Keratinocyte (primary cell): ENCODE data around the gene SSPN. TPM values are rescaled to one million over a fixed set of nuclear protein-coding genes. Genes with fewer than 3 reads are reported as not detected.
A peak's percentile ranks its signal among the peaks of the same experiment; 100 is the strongest.

ENCODE experiments used
- DNase-seq: peaks from one replicate; pipeline ENCODE4 v3.0.0-alpha.2; 2011; ENCODE audit warnings: low read depth, missing footprints, low spot score
- FAIRE-seq: peaks from 2 replicates; lab custom pipeline; 2011; peaks lifted over from hg19 to GRCh38; lab: Jason Lieb, UNC
- H2AFZ ChIP-seq: 2 replicates; pipeline ENCODE4 v1.6.0; 2012; ENCODE audit warnings: low read length, control low read depth, inconsistent platforms; ENCODE audit not compliant: control insufficient read depth
- H3K27ac ChIP-seq: 2 replicates; pipeline ENCODE4 v1.5.1; 2011; ENCODE audit warnings: low read length; ENCODE audit not compliant: control insufficient read depth, insufficient read depth
- H3K27me3 ChIP-seq: 3 replicates; pipeline ENCODE4 v1.6.0; 2011; ENCODE audit warnings: low read length; ENCODE audit not compliant: control insufficient read depth, insufficient read depth; ENCODE audit errors: extremely low read depth
- H3K36me3 ChIP-seq, 2 experiments: 2 replicates in 1 of 2; 3 replicates in 1 of 2; pipeline ENCODE4 v1.5.1; 2011; ENCODE audit warnings: low read length in 2 of 2, mild to moderate bottlenecking in 1 of 2; ENCODE audit not compliant: control insufficient read depth in 2 of 2, insufficient read depth in 2 of 2; ENCODE audit errors: extremely low read depth in 1 of 2
- H3K4me1 ChIP-seq: 3 replicates; pipeline ENCODE4 v1.5.1; 2011; ENCODE audit warnings: low read length; ENCODE audit not compliant: control insufficient read depth, insufficient read depth; ENCODE audit errors: extremely low read depth
- H3K4me2 ChIP-seq: 3 replicates; pipeline ENCODE4 v1.6.0; 2011; ENCODE audit warnings: low read depth, low read length; ENCODE audit not compliant: control insufficient read depth, insufficient read depth; ENCODE audit errors: extremely low read depth
- H3K4me3 ChIP-seq, 3 experiments: fragments of 200-600 bp in 1 of 3; sonication (generic) in 1 of 3; 2 replicates in 2 of 3; 3 replicates in 1 of 3; pipeline ENCODE4 v1.5.1; 2011 to 2016; ENCODE audit warnings: low read length in 3 of 3, mild to moderate bottlenecking in 3 of 3, control low read depth in 2 of 3, inconsistent platforms in 1 of 3, low read depth in 1 of 3, mixed read lengths in 1 of 3, mixed run types in 1 of 3, moderate library complexity in 1 of 3; ENCODE audit not compliant: control insufficient read depth in 2 of 3, insufficient read depth in 2 of 3; ENCODE audit errors: extremely low read depth in 1 of 3
- H3K79me2 ChIP-seq: 2 replicates; pipeline ENCODE4 v1.6.0; 2012; ENCODE audit warnings: low read length; ENCODE audit not compliant: control insufficient read depth, insufficient read depth
- H3K9ac ChIP-seq: 3 replicates; pipeline ENCODE4 v1.6.0; 2011; ENCODE audit warnings: low read length; ENCODE audit not compliant: control insufficient read depth, insufficient read depth; ENCODE audit errors: extremely low read depth
- H3K9me1 ChIP-seq: 3 replicates; pipeline ENCODE4 v1.6.0; 2011; ENCODE audit warnings: low read length; ENCODE audit not compliant: control insufficient read depth, insufficient read depth; ENCODE audit errors: extremely low read depth
- H3K9me3 ChIP-seq: 2 replicates; pipeline ENCODE4 v1.5.1; 2012; ENCODE audit warnings: low read depth, low read length; ENCODE audit not compliant: control insufficient read depth
- H4K20me1 ChIP-seq: 3 replicates; pipeline ENCODE4 v1.6.0; 2011; ENCODE audit warnings: low read length; ENCODE audit not compliant: control insufficient read depth, insufficient read depth; ENCODE audit errors: extremely low read depth
- CTCF ChIP-seq, 3 experiments: IDR thresholded peaks in 1 of 3; conservative IDR thresholded peaks in 1 of 3; optimal IDR thresholded peaks in 1 of 3; 2 replicates in 2 of 3; 3 replicates in 1 of 3; pipeline versions ENCODE3 to v1.5.1; 2011; ENCODE audit warnings: low read length in 3 of 3, mild to moderate bottlenecking in 3 of 3, moderate library complexity in 2 of 3, control low read depth in 1 of 3, inconsistent platforms in 1 of 3; ENCODE audit not compliant: insufficient read depth in 2 of 3; ENCODE audit errors: extremely low read depth in 1 of 3
- EZH2 ChIP-seq: IDR thresholded peaks from one replicate; pipeline ENCODE4 v1.6.1; 2012; ENCODE audit warnings: inconsistent platforms, mild to moderate bottlenecking, low read length, moderate library complexity
- dilution Hi-C: fragments of 300-500 bp; cut with MboI; formaldehyde crosslinking; loops from one replicate; pipeline ENCODE4 v1.7.0; 2020; ENCODE audit warnings: low sequenced_read_pairs; ENCODE audit not compliant: extremely low pct_ligation_motif_present
- polyA plus RNA-seq, 5 experiments: library from polyadenylated mRNA; depleted of rRNA in 3 of 5; stranded (reverse) in 3 of 5; stranded (forward) in 1 of 5; unstranded in 1 of 5; fragments of >200 nt; gene quantifications; 1 replicate in 1 of 5; 2 replicates in 3 of 5; 3 replicates in 1 of 5; pipeline versions ENCODE4 v1.2.1 to v1.2.3, GENCODE V29; 2011 to 2012; ENCODE audit warnings: missing spikeins in 2 of 5, low read depth in 1 of 5, low replicate concordance in 1 of 5

The SSPN gene
- polyA plus RNA-seq, 1 donor (not counting 4 experiments of a cell fraction or from before 2014, with no cell fraction given) = 1.0 TPM

DNA sequence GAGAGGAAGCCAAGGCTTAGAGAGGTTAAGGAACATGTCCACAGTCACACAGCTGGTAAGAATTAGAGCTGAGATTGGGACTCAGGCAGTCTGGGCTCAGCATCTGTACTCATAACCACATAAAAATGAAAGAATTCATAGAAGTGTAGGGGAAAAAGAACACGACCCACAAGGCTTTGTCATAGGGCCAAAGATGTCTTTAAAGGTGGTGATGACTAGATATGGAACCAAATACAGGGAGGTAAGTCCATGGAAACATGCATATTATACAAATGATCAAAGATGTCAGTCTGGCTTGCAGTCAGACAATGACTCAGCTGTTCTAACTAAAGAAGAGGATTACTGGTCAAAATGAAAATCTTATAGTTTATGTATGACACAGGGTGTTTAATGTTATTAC, 7.2 kb upstream of the SSPN start:
- TF ChIP-seq EZH2 = no peak
- TF ChIP-seq CTCF (optimal IDR thresholded peaks at IDR 0.05 in 1 of 3, IDR thresholded peaks at IDR 0.05 in 1 of 3, conservative IDR thresholded peaks at IDR 0.05 in 1 of 3; ENCODE audit: extremely low read depth in 1 of 3, insufficient read depth in 2 of 3, low read length in 3 of 3) = no peak
- Histone ChIP-seq H2AFZ (no peak overlapping the region), H3K9me1 (no peaks in the 10 kb centered on the region), H4K20me1 (no peaks in the 10 kb centered on the region), H3K4me3 (no peak overlapping the region), H3K27me3 (no peaks in the 10 kb centered on the region), H3K36me3 (no peaks in the 10 kb centered on the region), H3K4me2 (peak overlapping the region; percentile 33), H3K79me2 (no peaks in the 10 kb centered on the region), H3K9me3 (no peaks in the 10 kb centered on the region), H3K27ac (no peak overlapping the region), H3K9ac (no peak overlapping the region), H3K4me1 (peaks cover 36% of the 10 kb centered on the region)
- FAIRE-seq = peak; percentile 76
- dilution Hi-C loops = no loop called here
- no peak for DNase-seq

DNA sequence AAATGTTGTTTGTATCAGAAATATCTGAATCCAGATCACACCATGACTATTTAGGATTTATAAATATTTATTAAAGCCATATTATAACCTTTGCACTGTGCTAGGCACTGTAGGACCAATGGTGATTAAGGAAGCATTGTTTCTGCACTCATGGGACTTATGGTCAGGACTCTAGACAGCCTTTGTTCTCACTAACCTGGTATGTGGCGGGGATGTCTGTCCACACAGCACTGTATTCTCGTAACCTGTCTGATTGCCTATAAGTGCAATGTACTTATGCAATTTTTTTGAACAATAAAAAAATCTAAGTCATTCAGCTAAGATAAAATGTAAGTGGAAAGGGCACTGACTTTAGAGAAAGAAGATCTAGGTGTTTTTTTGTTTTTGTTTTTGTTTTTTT, 6.7 kb upstream of the SSPN start:
- H3K27ac ChIP-seq = no peak overlapping the region
- DNase-seq = no peak

More for the DNA sequence above, 6.7 kb upstream of the SSPN start:
- Histone ChIP-seq H3K4me2 (no peak overlapping the region), H3K4me3 (no peak overlapping the region), H3K4me1 (peaks cover 36% of the 10 kb centered on the region), H2AFZ (no peak overlapping the region), H3K27me3 (no peaks in the 10 kb centered on the region), H3K9me3 (no peaks in the 10 kb centered on the region), H3K9ac (no peak overlapping the region), H3K36me3 (no peaks in the 10 kb centered on the region), H3K9me1 (no peaks in the 10 kb centered on the region), H3K79me2 (no peaks in the 10 kb centered on the region), H4K20me1 (no peaks in the 10 kb centered on the region)
- TF ChIP-seq CTCF (optimal IDR thresholded peaks at IDR 0.05 in 1 of 3, IDR thresholded peaks at IDR 0.05 in 1 of 3, conservative IDR thresholded peaks at IDR 0.05 in 1 of 3; ENCODE audit: extremely low read depth in 1 of 3, insufficient read depth in 2 of 3, low read length in 3 of 3) (no peak), EZH2 (no peak)
- dilution Hi-C loops = no loop called here
- FAIRE-seq = no peak
